DND-41 (cell line): ENCODE data around the gene PSMD14.
"Not testable (repeated sequence)": the region's sequence is repeated elsewhere in the genome, so short reads cannot be mapped to it uniquely, and the experiment has no call there.

ENCODE experiments used
- ATAC-seq: fragments of 200-7000 bp; cut with Tn5 transposase; 3 replicates; pipeline ENCODE4 v1.9.1; 2021; ENCODE audit warnings: low read depth; ENCODE audit not compliant: insufficient read depth
- DNase-seq: peaks from one replicate; pipeline ENCODE4 v3.0.0-alpha.2; 2020
- H2AFZ ChIP-seq: 2 replicates; pipeline ENCODE4 v1.6.0; 2012; ENCODE audit warnings: low read depth, low read length
- H3K27ac ChIP-seq: 2 replicates; pipeline ENCODE4 v1.5.1; 2012; ENCODE audit warnings: low read length, inconsistent platforms
- H3K27me3 ChIP-seq: fragments of 200-600 bp; sonication (generic); 2 replicates; pipeline ENCODE4 v1.6.0; 2012; ENCODE audit warnings: low read length, mild to moderate bottlenecking, inconsistent platforms; ENCODE audit not compliant: insufficient read depth, poor library complexity
- H3K36me3 ChIP-seq: 2 replicates; pipeline ENCODE4 v1.5.1; 2012; ENCODE audit warnings: low read length, inconsistent platforms; ENCODE audit not compliant: insufficient read depth
- H3K4me1 ChIP-seq: 2 replicates; pipeline ENCODE4 v1.5.1; 2012; ENCODE audit warnings: mild to moderate bottlenecking, low read length; ENCODE audit not compliant: insufficient read depth
- H3K4me2 ChIP-seq: 2 replicates; pipeline ENCODE4 v1.6.0; 2012; ENCODE audit warnings: mild to moderate bottlenecking, moderate library complexity, low read length, inconsistent platforms; ENCODE audit not compliant: insufficient read depth
- H3K4me3 ChIP-seq, 2 experiments: fragments of 200-600 bp in 1 of 2; shearing (Covaris generic) in 1 of 2; 2 replicates each; pipeline ENCODE4 v1.5.1; 2012 to 2016; ENCODE audit warnings: inconsistent platforms in 2 of 2, low read length in 2 of 2, mild to moderate bottlenecking in 2 of 2, low read depth in 1 of 2, moderate library complexity in 1 of 2
- H3K79me2 ChIP-seq: 2 replicates; pipeline ENCODE4 v1.6.0; 2012; ENCODE audit warnings: low read length, inconsistent platforms; ENCODE audit not compliant: insufficient read depth
- H3K9ac ChIP-seq: 2 replicates; pipeline ENCODE4 v1.6.0; 2012; ENCODE audit warnings: low read depth, mild to moderate bottlenecking, inconsistent platforms, low read length, moderate library complexity
- H3K9me3 ChIP-seq: 2 replicates; pipeline ENCODE4 v1.5.1; 2012; ENCODE audit warnings: low read length, moderate library complexity, mild to moderate bottlenecking, inconsistent platforms; ENCODE audit not compliant: insufficient read depth, severe bottlenecking
- H4K20me1 ChIP-seq: 2 replicates; pipeline ENCODE4 v1.6.0; 2012; ENCODE audit warnings: low read length; ENCODE audit not compliant: insufficient read depth
- CTCF ChIP-seq: IDR thresholded peaks from 2 replicates; pipeline ENCODE4 v1.5.1; 2012; ENCODE audit warnings: borderline replicate concordance, low read length, moderate library complexity, mild to moderate bottlenecking; ENCODE audit not compliant: poor library complexity, severe bottlenecking; ENCODE audit errors: extremely low read depth
- EZH2 ChIP-seq: IDR thresholded peaks from 3 replicates; pipeline ENCODE4 v1.6.1; 2012; ENCODE audit warnings: borderline replicate concordance, low read depth, mild to moderate bottlenecking, moderate library complexity, low read length, inconsistent platforms; ENCODE audit not compliant: severe bottlenecking

Gene PSMD14

GRCh38 chr2:161355106-161355505, 46.9 kb downstream of the PSMD14 start:
- Histone ChIP-seq H3K36me3 (peaks cover 20% of the 10 kb centered on the region; the same call in 1 of the 2 replicates), H4K20me1 (peaks cover 18% of the 10 kb centered on the region; the same call in 1 of the 2 replicates), H3K9me3 (peaks cover 5% of the 10 kb centered on the region), H3K4me1 (no peaks in the 10 kb centered on the region), H3K4me3 (no peak overlapping the region), H3K9ac (no peak overlapping the region), H3K79me2 (peaks cover 99% of the 10 kb centered on the region), H2AFZ (no peak overlapping the region), H3K4me2 (no peak overlapping the region), H3K27ac (no peak overlapping the region), H3K27me3 (no peaks in the 10 kb centered on the region)
- TF ChIP-seq EZH2 (no peak), CTCF (no peak)
- DNase-seq (no peak), ATAC-seq (no peak)

GRCh38 chr2:161355983-161356382, 47.8 kb downstream of the PSMD14 start:
- H3K9me3 ChIP-seq, result peaks cover 5% of the 10 kb centered on the region
- H3K27ac ChIP-seq, result no peak overlapping the region
- TF ChIP-seq CTCF, result no peak
- no peak for TF ChIP-seq EZH2
- H3K27me3 ChIP-seq, result no peaks in the 10 kb centered on the region
- no peaks in the 10 kb centered on the region for H3K4me1 ChIP-seq
- peaks cover 99% of the 10 kb centered on the region for H3K79me2 ChIP-seq
- no peak overlapping the region for H3K4me2 ChIP-seq
- H3K36me3 ChIP-seq, result peaks cover 27% of the 10 kb centered on the region; the same call in 1 of the 2 replicates
- no peak overlapping the region for H3K9ac ChIP-seq
- H3K4me3 ChIP-seq, result no peak overlapping the region
- no peak for DNase-seq
- no peak for ATAC-seq
- no peak overlapping the region for H2AFZ ChIP-seq
- H4K20me1 ChIP-seq, result peaks cover 18% of the 10 kb centered on the region; the same call in 1 of the 2 replicates

GRCh38 chr2:161357097-161357496, 48.9 kb downstream of the PSMD14 start:
- Histone ChIP-seq H3K79me2 (peaks cover 99% of the 10 kb centered on the region), H3K4me3 (no peak overlapping the region), H3K4me1 (no peaks in the 10 kb centered on the region), H3K9ac (no peak overlapping the region), H3K27me3 (no peaks in the 10 kb centered on the region), H3K27ac (no peak overlapping the region), H3K9me3 (peaks cover 14% of the 10 kb centered on the region), H3K4me2 (no peak overlapping the region), H2AFZ (no peak overlapping the region), H3K36me3 (peaks cover 37% of the 10 kb centered on the region; the same call in 1 of the 2 replicates), H4K20me1 (peaks cover 11% of the 10 kb centered on the region; the same call in 1 of the 2 replicates)
- ATAC-seq (no peak), DNase-seq (no peak)
- TF ChIP-seq CTCF (no peak), EZH2 (no peak)

- peaks cover 10% of the 10 kb centered on the region; the same call in 1 of the 2 replicates for H4K20me1 ChIP-seq
- DNase-seq (no peak), ATAC-seq (no peak)
- H3K79me2 ChIP-seq, result peaks cover 99% of the 10 kb centered on the region
- no peak overlapping the region for H3K9ac ChIP-seq
- H3K9me3 ChIP-seq, result peaks cover 24% of the 10 kb centered on the region
- no peaks in the 10 kb centered on the region for H3K4me1 ChIP-seq
- no peak for TF ChIP-seq CTCF
- no peak for TF ChIP-seq EZH2
- no peak overlapping the region for H3K4me2 ChIP-seq
- peaks cover 49% of the 10 kb centered on the region for H3K36me3 ChIP-seq
- no peak overlapping the region for H3K27ac ChIP-seq
- H2AFZ ChIP-seq, result no peak overlapping the region
- no peaks in the 10 kb centered on the region for H3K27me3 ChIP-seq
- H3K4me3 ChIP-seq, result no peak overlapping the region
These were observed 50.6 kb downstream of the PSMD14 start for GRCh38 chr2:161358838-161359237.

- DNase-seq, ATAC-seq: not testable (repeated sequence)
These were observed 52.0 kb downstream of the PSMD14 start for GRCh38 chr2:161360095-161360654.

More at GRCh38 chr2:161360095-161360654, 52.0 kb downstream of the PSMD14 start:
- peaks cover 49% of the 10 kb centered on the region for H3K36me3 ChIP-seq
- H3K4me2 ChIP-seq, H3K9ac ChIP-seq, H4K20me1 ChIP-seq, H3K4me1 ChIP-seq, H3K27me3 ChIP-seq, H3K27ac ChIP-seq, H3K4me3 ChIP-seq, H2AFZ ChIP-seq: not testable (repeated sequence)
- peaks cover 99% of the 10 kb centered on the region for H3K79me2 ChIP-seq
- H3K9me3 ChIP-seq, result peaks cover 24% of the 10 kb centered on the region
